COLO668 (cell line): Measurements from ENCODE around the gene ADGRF4.

Source experiments
- DNase-seq: peaks from one replicate; lab custom pipeline; 2025; ENCODE audit not compliant: unreplicated experiment; lab: John Stamatoyannopoulos, UW

Gene ADGRF4

GRCh38 chr6:47698342-47698787, at the start of gene ADGRF4:
ADGRF4 (plus strand) TSS chr6:47698580; CDS start chr6:47707246, 8,666 bp downstream.
- DNase-seq: no peak

DNA sequence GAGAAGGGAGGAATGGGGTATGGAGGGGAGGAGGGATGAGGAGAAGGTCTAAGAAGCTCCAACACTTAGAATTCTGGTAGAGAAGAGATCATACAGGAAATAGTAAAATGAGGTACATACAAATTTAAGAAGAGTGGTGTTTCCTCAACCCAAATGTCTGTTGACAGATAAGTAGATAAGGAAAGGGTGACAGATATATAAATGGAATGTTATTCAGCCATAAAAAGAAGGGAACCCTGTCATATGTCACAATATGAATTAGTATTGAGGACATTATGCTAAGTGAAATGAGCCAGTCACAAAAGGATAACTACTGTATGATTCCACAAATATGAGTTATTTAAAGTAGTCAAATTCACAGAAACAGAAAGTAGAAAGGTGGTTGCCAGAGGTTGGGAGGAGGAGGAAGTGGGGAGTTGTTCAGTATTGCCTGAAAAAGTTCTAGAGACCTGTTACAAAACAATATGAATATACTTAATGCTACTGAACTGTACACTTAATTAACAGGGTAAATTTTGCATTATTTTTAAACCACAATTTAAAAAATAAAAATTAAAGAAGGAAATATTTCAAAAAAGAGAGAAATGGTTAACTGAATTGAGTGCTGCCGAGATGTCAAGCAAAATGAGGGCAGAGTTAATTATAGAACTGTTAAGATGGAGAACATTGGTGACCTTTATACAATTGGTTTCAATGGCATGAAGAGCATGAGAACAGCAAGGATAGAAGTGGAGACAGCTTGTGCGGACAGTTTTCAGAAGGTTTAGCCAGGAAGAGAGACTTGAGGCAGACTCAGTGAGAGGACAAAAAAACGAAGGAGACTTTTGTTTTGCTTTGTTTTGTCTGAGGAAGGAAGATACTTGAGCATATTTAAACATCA, 47.6 kb upstream of the ADGRF4 start:
- DNase-seq: no peak

- DNase-seq: no peak
Measured at GRCh38 chr6:47651505-47651944, 46.9 kb upstream of the ADGRF4 start.

DNA sequence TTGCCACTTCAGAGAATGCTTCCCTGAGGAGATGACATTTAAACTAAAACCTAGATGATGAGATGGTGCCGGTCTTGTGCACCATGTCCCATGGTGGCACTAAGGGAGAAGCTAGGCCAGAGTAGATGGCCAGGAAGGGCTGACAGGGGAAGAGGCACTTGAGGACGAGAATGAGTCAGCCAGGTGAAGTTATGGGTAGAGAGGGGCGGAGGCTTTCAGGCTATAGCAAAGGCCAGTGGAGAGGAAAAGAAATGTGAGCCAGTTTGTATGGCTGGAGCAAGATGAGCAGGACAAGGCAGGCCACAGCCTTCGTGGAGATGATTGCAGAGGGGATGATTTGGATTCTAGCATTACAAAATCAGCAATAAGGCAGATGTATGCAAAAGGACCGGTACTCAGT, 44.7 kb upstream of the ADGRF4 start:
- peak; percentile 6 for DNase-seq

DNA sequence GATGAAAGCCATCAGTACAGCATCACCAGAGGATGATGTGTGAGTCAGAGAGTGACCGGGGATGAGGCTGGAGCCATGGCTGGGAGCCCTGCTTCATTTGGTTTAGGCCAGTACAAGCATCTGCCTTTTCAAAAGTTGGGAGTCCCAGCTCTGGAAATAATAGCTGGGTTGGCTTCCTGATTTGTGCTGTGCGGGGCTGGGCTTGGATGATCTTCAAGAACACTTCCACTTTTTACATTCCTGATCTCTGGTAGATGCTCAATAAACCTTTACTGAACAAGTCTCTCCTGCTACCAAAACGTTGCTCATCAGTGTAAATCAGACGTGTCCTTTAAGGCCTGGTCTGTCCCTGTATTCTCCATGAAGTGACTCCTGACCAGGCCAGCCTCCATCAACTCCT, 44.1 kb upstream of the ADGRF4 start:
- DNase-seq: no peak

GRCh38 chr6:47655719-47656595, 42.4 kb upstream of the ADGRF4 start:
- DNase-seq: peak; percentile 44

DNA sequence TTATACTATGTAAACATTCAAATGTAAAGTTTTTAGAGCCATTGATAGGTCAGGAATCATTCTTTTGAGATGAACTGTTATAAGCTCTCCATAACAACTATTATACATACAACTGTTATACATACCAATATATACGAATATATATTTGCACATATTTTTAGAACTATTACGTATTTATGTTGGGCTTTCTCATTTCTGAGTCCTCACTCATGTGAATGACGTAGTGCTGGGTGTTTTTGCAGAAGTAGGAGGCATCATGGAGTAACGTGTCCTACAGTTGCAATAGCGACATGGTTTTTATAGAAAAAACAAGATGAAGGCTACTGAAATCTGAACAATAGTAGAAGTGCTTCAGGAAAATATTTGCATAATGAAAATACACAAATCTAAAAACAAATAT, 36.4 kb upstream of the ADGRF4 start:
- DNase-seq: no peak

DNA sequence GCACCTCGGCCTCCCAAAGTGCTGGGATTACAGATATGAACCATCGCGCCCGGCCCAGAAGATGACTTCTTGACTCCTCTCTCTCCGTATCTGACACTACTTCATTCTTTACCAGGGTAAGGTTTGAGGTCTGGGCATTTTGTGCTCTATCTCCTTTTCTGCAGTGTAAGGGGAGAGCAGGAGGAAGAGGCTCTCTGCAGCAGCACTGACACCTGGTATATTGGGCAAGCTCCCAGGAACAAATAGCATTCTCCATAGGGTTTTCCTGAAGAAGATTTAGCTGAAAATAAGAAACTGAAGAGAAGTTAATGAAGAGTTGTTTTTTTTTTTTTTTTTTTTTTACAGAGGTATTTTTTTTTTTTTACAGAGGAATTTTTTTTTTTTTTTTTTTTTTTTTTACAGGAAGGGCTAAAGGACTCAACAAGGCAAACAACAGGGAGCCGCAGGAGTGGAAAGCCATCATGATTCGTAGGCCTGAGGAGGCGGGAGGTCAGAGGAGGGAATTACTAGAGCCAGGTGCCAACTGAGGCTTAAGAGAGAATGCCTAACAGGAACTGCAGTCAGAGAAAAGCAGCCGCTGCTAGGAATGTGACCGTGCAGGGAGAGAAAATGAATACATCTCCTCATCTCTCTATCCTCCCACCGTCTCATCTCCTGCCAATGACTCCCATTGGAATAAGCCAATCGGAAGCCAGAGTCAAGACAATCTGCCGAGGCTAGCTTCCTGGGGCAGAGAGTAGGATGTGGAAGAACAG, 34.7 kb upstream of the ADGRF4 start:
- no peak for DNase-seq

DNA sequence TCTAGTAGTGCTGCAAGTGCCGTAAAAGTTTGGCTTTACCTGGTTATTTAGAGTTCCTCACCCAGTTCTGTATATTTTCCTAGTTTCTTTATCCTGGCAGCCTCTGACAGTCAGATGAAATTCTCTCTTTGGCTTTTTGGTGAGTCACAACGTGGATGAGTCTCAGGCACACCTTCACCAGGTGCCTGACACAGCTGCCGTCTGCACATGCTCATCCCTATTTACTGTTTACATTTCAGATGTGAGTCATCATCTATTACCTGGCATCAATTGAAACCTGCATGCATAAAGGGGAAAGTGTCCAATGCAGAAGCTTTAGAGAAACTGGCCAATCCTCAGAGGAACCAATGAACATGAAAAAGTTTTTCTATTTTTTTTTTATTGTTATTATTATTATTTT, 33.3 kb upstream of the ADGRF4 start:
- peak; percentile 77 for DNase-seq

- peak; percentile 4 for DNase-seq
Measured at GRCh38 chr6:47669684-47670513, 28.5 kb upstream of the ADGRF4 start.

DNA sequence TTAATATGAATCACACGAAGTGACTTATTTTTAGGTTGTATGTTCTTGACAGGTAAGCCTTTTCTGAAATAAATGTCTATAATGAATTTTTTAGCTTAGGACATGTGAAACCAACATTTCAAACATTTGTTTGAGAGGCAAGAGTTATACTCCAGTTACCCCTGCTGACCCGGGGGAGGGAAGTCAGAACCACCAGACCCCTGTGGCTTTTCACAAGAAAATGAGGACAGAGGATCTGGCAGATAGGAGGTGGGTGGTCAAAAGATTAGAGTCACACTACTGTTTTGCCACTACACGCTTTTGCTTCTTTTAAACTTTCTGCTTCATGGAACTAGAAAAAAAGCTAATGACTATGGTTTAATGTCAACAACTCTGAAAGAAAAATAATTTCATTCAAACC, 27.5 kb upstream of the ADGRF4 start:
- no peak for DNase-seq

DNA sequence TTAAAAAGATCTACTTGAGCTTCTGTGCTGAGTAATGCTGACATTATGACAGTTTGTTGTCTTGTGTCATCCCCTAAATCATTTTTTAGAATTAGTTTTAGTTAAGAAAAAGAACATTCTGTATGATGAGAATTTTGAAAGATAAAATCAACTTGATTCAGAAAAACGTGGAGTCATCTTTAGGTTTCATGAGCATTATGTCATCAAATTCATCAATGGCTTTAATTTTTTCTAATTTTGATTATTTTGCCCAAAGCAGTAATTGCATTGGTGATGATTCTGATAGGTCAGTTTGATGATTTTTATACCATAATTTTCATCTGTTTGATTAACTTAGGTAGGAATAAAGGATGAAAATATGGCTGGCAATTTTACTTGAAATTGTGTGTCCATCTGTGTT, 26.6 kb upstream of the ADGRF4 start:
- no peak for DNase-seq

GRCh38 chr6:47672816-47673215, 25.6 kb upstream of the ADGRF4 start:
- no peak for DNase-seq

- DNase-seq: no peak
Measured at GRCh38 chr6:47674673-47675072, 23.7 kb upstream of the ADGRF4 start.

GRCh38 chr6:47677381-47678100, 20.8 kb upstream of the ADGRF4 start:
- DNase-seq: no peak

DNA sequence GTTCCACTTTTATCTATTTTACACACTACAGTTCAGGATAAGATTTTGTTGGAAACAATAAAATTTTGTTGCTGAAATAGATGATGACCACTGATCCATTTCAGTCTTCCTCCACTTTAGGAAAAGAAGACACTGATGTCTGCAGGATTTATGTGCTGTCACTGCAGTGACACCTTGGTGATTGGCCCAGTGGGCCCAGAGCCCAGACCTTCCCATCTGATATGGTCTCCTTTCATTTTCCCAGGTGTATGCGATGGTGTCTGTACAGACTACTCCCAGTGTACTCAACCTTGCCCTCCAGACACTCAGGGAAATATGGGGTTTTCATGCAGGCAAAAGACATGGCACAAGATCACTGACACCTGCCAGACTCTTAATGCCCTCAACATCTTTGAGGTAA, 19.6 kb upstream of the ADGRF4 start:
- DNase-seq: no peak

- no peak for DNase-seq
Measured at GRCh38 chr6:47679322-47679906, 19.0 kb upstream of the ADGRF4 start.

DNA sequence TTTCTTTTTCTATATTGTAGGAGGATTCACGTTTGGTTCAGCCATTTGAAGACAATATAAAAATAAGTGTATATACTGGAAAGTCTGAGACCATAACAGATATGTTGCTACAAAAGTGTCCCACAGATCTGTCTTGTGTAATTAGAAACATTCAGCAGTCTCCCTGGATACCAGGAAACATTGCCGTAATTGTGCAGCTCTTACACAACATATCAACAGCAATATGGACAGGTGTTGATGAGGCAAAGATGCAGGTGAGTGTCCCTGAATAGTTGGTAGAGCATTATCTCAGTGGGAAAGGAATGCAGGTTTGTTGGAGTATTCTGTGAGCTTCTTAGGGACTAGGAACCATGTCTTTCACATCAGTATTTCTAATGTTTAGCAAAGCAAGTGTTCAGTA, 18.3 kb upstream of the ADGRF4 start:
- DNase-seq: peak; percentile 46

GRCh38 chr6:47680724-47681123, 17.7 kb upstream of the ADGRF4 start:
- DNase-seq: no peak
